Esophagus muscularis mucosa (tissue), 3 donors: Measurements from ENCODE around the gene SGPP2.

Source experiments
- POLR2A ChIP-seq: fragments of 450-650 bp; IDR thresholded peaks from one replicate; pipeline ENCODE4 v1.6.1; 2017; ENCODE audit warnings: antibody characterized with exemption, moderate library complexity, mild to moderate bottlenecking, low read depth
- TF ChIP-seq, protein P1 (sequence below), 3 experiments: fragments of 200-600 bp in 2 of 3; fragments of 450-650 bp in 1 of 3; sonication (generic) in 2 of 3; IDR thresholded peaks; one replicate each; pipeline ENCODE4 v1.5.1; 2017 to 2019; ENCODE audit warnings: antibody characterized with exemption in 3 of 3, mild to moderate bottlenecking in 2 of 3, moderate library complexity in 1 of 3

DNA sequence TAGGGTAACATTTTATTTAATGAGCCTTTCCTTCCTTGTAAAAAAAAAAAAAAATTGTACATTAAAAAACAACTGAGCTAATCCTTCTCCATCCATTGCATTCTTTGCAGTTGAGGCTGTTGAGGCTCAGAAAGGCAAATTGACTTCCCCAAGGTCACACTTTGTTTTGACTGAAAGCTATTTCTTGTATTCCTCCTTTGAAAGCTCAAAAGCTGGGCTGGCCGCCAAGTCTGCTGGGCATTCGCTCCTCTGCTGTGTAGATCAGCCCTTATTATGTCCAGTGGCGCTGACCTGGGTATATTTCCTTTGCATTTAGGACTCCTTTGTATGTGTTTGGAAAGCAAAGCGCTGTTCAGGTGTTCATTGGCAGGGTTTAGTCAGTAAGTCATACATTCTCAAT is 44.0 kb downstream of the SGPP2 start:
- TF ChIP-seq, protein P1, sequence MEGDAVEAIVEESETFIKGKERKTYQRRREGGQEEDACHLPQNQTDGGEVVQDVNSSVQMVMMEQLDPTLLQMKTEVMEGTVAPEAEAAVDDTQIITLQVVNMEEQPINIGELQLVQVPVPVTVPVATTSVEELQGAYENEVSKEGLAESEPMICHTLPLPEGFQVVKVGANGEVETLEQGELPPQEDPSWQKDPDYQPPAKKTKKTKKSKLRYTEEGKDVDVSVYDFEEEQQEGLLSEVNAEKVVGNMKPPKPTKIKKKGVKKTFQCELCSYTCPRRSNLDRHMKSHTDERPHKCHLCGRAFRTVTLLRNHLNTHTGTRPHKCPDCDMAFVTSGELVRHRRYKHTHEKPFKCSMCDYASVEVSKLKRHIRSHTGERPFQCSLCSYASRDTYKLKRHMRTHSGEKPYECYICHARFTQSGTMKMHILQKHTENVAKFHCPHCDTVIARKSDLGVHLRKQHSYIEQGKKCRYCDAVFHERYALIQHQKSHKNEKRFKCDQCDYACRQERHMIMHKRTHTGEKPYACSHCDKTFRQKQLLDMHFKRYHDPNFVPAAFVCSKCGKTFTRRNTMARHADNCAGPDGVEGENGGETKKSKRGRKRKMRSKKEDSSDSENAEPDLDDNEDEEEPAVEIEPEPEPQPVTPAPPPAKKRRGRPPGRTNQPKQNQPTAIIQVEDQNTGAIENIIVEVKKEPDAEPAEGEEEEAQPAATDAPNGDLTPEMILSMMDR (IDR thresholded peaks at IDR 0.05), result no peak
- TF ChIP-seq POLR2A, result no peak
